Activated T-cell treated with anti-CD3 and anti-CD28 coated beads, Interleukin-2, amount 50 U/mL, for 72 hours (primary cell): ENCODE data around the gene YARS2. TPM values are rescaled to one million over a fixed set of nuclear protein-coding genes. Genes with fewer than 3 reads are reported as not detected.

Experiments used
- ATAC-seq, 2 donors: fragments of 150-1000 bp; cut with Tn5 transposase; replicated peaks in 1 of 2; 2 replicates each; pipeline ENCODE4 v1.10.0; 2021; ENCODE audit warnings: moderate library complexity in 2 of 2, mild to moderate bottlenecking in 1 of 2
- DNase-seq, 2 donors: peaks; one replicate each; pipeline ENCODE4 v3.0.0; 2021 to 2022; ENCODE audit warnings: mixed read lengths in 1 of 2
- H3K27ac Mint-ChIP-seq: one replicate; pipeline ENCODE4 v1.8.0; 2022; ENCODE audit warnings: mild to moderate bottlenecking, moderate library complexity, mixed read lengths
- H3K27me3 Mint-ChIP-seq: one replicate; pipeline ENCODE4 v1.8.0; 2022; ENCODE audit warnings: low read depth, mixed read lengths
- H3K36me3 Mint-ChIP-seq, 2 donors: one replicate each; pipeline ENCODE4 v1.8.0; 2022; ENCODE audit warnings: mixed read lengths in 2 of 2, mild to moderate bottlenecking in 1 of 2; ENCODE audit not compliant: insufficient read depth in 2 of 2
- H3K4me1 Mint-ChIP-seq: one replicate; pipeline ENCODE4 v1.8.0; 2022; ENCODE audit warnings: low read depth, mixed read lengths
- H3K4me3 Mint-ChIP-seq, 2 donors: one replicate each; pipeline ENCODE4 v1.8.0; 2022; ENCODE audit warnings: mild to moderate bottlenecking in 2 of 2, mixed read lengths in 2 of 2, moderate library complexity in 2 of 2
- H3K9me3 Mint-ChIP-seq, 2 donors: one replicate each; pipeline ENCODE4 v1.8.0; 2022; ENCODE audit warnings: mixed read lengths in 2 of 2
- total RNA-seq, 2 donors: library from RNA; stranded (reverse); gene quantifications; one replicate each; pipeline ENCODE4 v1.2.3, GENCODE V29; 2022

YARS2 gene
- total RNA-seq, 2 donors from 2014 or later = 14.5 to 25.4 TPM

GRCh38 chr12:32697445-32697844 is 58.3 kb downstream of the YARS2 start:
- no peaks in the 10 kb centered on the region for H3K9me3 Mint-ChIP-seq
- no peak overlapping the region for H3K27ac Mint-ChIP-seq
- no peaks in the 10 kb centered on the region for H3K27me3 Mint-ChIP-seq
- peaks cover 24% of the 10 kb centered on the region for H3K4me1 Mint-ChIP-seq
- peaks cover 2 to 16% of the 10 kb centered on the region in 2 donors for H3K36me3 Mint-ChIP-seq
- no peak for ATAC-seq
- H3K4me3 Mint-ChIP-seq = no peak overlapping the region
- DNase-seq = no peak

Other genes with a start within 250 kb of the YARS2 start
- 10 to 100 TPM; 60.0 to 60.3 TPM for gene DNM1L, start 76.6 kb downstream of the YARS2 start, total RNA-seq
- under 1 TPM; 0.12 to 0.39 TPM for gene PKP2, start 140.9 kb upstream of the YARS2 start, total RNA-seq